B cell (primary cell): ENCODE data around the gene EXT2. TPM values are rescaled to one million over a fixed set of nuclear protein-coding genes. Genes with fewer than 3 reads are reported as not detected.

ENCODE experiments used
- ATAC-seq: fragments of 200-7000 bp; cut with Tn5 transposase; one replicate; pipeline ENCODE4 v1.10.0; 2021; ENCODE audit warnings: low read depth, mild to moderate bottlenecking, moderate number of reproducible peaks, moderate library complexity
- CTCF ChIA-PET: fragments of 350-600 bp; sonication (Branson Sonifier 250); formaldehyde crosslinking; loops from one replicate; lab custom pipeline; 2021; ENCODE audit warnings: antibody characterized with exemption, inconsistent platforms; lab: Charles Lee
- POLR2A ChIA-PET: fragments of 350-600 bp; sonication (Branson Sonifier 250); formaldehyde crosslinking; loops from one replicate; lab custom pipeline; 2021; ENCODE audit warnings: antibody characterized with exemption; lab: Charles Lee
- DNase-seq: peaks from one replicate; pipeline ENCODE4 v3.0.0; 2013
- H2AFZ ChIP-seq: 2 replicates; pipeline ENCODE4 v1.6.1; 2012; ENCODE audit warnings: mild to moderate bottlenecking, low read depth, low read length; ENCODE audit not compliant: insufficient read depth, poor library complexity, severe bottlenecking
- H3K27ac ChIP-seq, 2 donors: 1 replicate in 1 of 2; 2 replicates in 1 of 2; pipeline ENCODE4 v1.5.1; 2012 to 2013; ENCODE audit warnings: low read length in 2 of 2, mild to moderate bottlenecking in 2 of 2, moderate library complexity in 1 of 2
- H3K27me3 ChIP-seq, 4 experiments: fragments of 200-600 bp in 1 of 4; sonication (generic) in 1 of 4; replicated peaks in 1 of 4; 1 replicate in 2 of 4; 2 replicates in 2 of 4; pipeline versions ENCODE4 v1.6.1 to v1.7.0; 2013 to 2016; ENCODE audit warnings: low read length in 3 of 4, mild to moderate bottlenecking in 2 of 4, mixed read lengths in 1 of 4, moderate library complexity in 1 of 4; ENCODE audit not compliant: insufficient read depth in 4 of 4, control insufficient read depth in 3 of 4; ENCODE audit errors: control extremely low read depth in 1 of 4
- H3K36me3 ChIP-seq, 2 experiments: replicated peaks in 1 of 2; 1 replicate in 1 of 2; 2 replicates in 1 of 2; pipeline versions ENCODE4 v1.6.1 to v1.7.1; 2013; ENCODE audit warnings: low read length in 1 of 2; ENCODE audit not compliant: insufficient read depth in 2 of 2, control insufficient read depth in 1 of 2; ENCODE audit errors: control extremely low read depth in 1 of 2, extremely low read depth in 1 of 2
- H3K4me1 ChIP-seq, 2 donors: fragments of 200-600 bp in 1 of 2; sonication (generic) in 1 of 2; 1 replicate in 1 of 2; 2 replicates in 1 of 2; pipeline versions ENCODE4 v1.5.1 to v1.6.1; 2013 to 2017; ENCODE audit warnings: low read length in 2 of 2; ENCODE audit not compliant: control insufficient read depth in 2 of 2, insufficient read depth in 2 of 2
- H3K4me2 ChIP-seq: replicated peaks from 2 replicates; pipeline ENCODE3; 2012; ENCODE audit warnings: mild to moderate bottlenecking, low read depth, low read length; ENCODE audit not compliant: poor library complexity, severe bottlenecking
- H3K4me3 ChIP-seq, 5 experiments: fragments of 200-600 bp in 1 of 5; sonication (generic) in 1 of 5; 1 replicate in 3 of 5; 2 replicates in 2 of 5; pipeline versions ENCODE4 v1.5.1 to v1.7.0; 2011 to 2016; ENCODE audit warnings: low read length in 4 of 5, mild to moderate bottlenecking in 4 of 5, low read depth in 2 of 5, control low read depth in 1 of 5, moderate library complexity in 1 of 5; ENCODE audit not compliant: insufficient read depth in 1 of 5; ENCODE audit errors: control extremely low read depth in 1 of 5, extremely low read depth in 1 of 5
- H3K79me2 ChIP-seq: fragments of 200-600 bp; sonication (generic); one replicate; pipeline ENCODE4 v1.6.0; 2016; ENCODE audit warnings: low read length; ENCODE audit not compliant: control insufficient read depth, insufficient read depth
- H3K9ac ChIP-seq: fragments of 200-600 bp; sonication (generic); 2 replicates; pipeline ENCODE4 v1.6.1; 2017; ENCODE audit warnings: mild to moderate bottlenecking, low read length, moderate library complexity
- H3K9me3 ChIP-seq, 3 donors: one replicate each; pipeline versions ENCODE4 v1.6.1 to v1.7.1; 2013; ENCODE audit warnings: low read length in 2 of 3; ENCODE audit not compliant: control insufficient read depth in 2 of 3, insufficient read depth in 1 of 3; ENCODE audit errors: control extremely low read depth in 1 of 3
- H4K20me1 ChIP-seq: 2 replicates; pipeline ENCODE4 v1.6.0; 2012; ENCODE audit warnings: mild to moderate bottlenecking, low read length; ENCODE audit not compliant: insufficient read depth, control insufficient read depth, poor library complexity, severe bottlenecking
- H3K27ac Mint-ChIP-seq: one replicate; pipeline ENCODE4 v1.8.0; 2021; ENCODE audit warnings: mixed read lengths
- H3K27me3 Mint-ChIP-seq: one replicate; pipeline ENCODE4 v1.8.0; 2021; ENCODE audit warnings: mixed read lengths
- H3K4me1 Mint-ChIP-seq: one replicate; pipeline ENCODE4 v1.8.0; 2021; ENCODE audit warnings: mixed read lengths
- H3K4me3 Mint-ChIP-seq: one replicate; pipeline ENCODE4 v1.8.0; 2021; ENCODE audit warnings: mixed read lengths
- H3K9me3 Mint-ChIP-seq: one replicate; pipeline ENCODE4 v1.8.0; 2022; ENCODE audit warnings: mixed read lengths; ENCODE audit not compliant: insufficient read depth
- CTCF ChIP-seq: fragments of 200-600 bp; IDR thresholded peaks from one replicate; pipeline ENCODE4 v1.8.0; 2022; ENCODE audit warnings: antibody characterized with exemption, mild to moderate bottlenecking
- EZH2 ChIP-seq: IDR thresholded peaks from 2 replicates; pipeline ENCODE4 v1.6.1; 2012; ENCODE audit warnings: borderline replicate concordance, low read depth, mild to moderate bottlenecking, moderate library complexity, low read length; ENCODE audit not compliant: insufficient read depth, poor library complexity, severe bottlenecking
- WGBS: methylation state at CpG from one replicate; pipeline ENCODE4 v1.1.5; 2013; ENCODE audit warnings: missing lambda C conversion rate; ENCODE audit not compliant: insufficient coverage; 5-methylcytosine and 5-hydroxymethylcytosine counted together
- intact Hi-C: fragments of 100-400 bp; cut with micrococcal nuclease; formaldehyde crosslinking; loops from one replicate; pipeline ENCODE4 v1.10.0; 2022
- polyA plus RNA-seq: library from polyadenylated mRNA; depleted of rRNA; stranded (reverse); fragments of >200 nt; gene quantifications from 2 replicates; pipeline ENCODE4 v1.2.3, GENCODE V29; 2012
- total RNA-seq, 2 donors: library from RNA; stranded (reverse); fragments of 120-200 nt in 1 of 2; gene quantifications; 1 replicate in 1 of 2; 2 replicates in 1 of 2; pipeline versions ENCODE4 v1.2.3 to v1.2.4, GENCODE V29; 2013 to 2022

EXT2 gene
- total and polyA plus RNA-seq, 2 donors (not counting 1 experiment from before 2014, with no cell fraction given), result 11.0 to 27.8 TPM

DNA sequence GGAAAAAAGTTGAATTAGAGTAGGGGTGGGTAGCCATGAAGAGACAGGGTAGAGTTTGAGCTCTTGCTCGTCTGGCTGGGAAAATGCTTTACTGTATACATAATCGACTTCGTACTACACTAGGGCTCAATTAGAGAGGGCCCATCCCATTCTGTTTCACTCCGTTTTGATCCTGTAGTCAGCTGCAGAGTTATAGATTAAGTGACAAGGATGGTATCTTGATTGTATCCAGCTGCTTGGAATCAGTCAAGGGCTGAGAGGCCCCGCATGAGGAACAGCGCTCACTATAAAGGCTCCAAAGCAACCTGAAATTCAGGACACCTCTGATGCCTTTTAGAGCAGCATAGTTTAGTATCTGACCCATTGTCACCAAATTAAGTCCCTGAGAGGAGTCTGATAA lies 132.9 kb downstream of the EXT2 start:
- ATAC-seq (no peak), DNase-seq (no peak)
- Mint-ChIP-seq H3K9me3 (no peaks in the 10 kb centered on the region), H3K4me3 (no peak overlapping the region), H3K4me1 (peaks cover 4% of the 10 kb centered on the region), H3K27ac (no peak overlapping the region), H3K27me3 (no peaks in the 10 kb centered on the region)
- no peaks in the 10 kb centered on the region for H4K20me1 ChIP-seq
- POLR2A ChIA-PET, result no interaction called here
- intact Hi-C loops, result no loop called here
- H3K9me3 ChIP-seq, result no peaks in the 10 kb centered on the region
- H3K27me3 ChIP-seq, result no peaks in the 10 kb centered on the region
- WGBS, result 98% methylated on average over 5 of the region's 6 CpGs
- no peak overlapping the region for H3K9ac ChIP-seq
- CTCF ChIA-PET, result no interaction called here
- no peak overlapping the region for H2AFZ ChIP-seq
- no peaks in the 10 kb centered on the region for H3K79me2 ChIP-seq
- H3K4me3 ChIP-seq, result no peak overlapping the region
- H3K4me2 ChIP-seq, result no peak overlapping the region
- H3K36me3 ChIP-seq, result peaks cover 0 to 2% of the 10 kb centered on the region in 2 experiments
- no peak overlapping the region for H3K27ac ChIP-seq
- H3K4me1 ChIP-seq, result no peaks in the 10 kb centered on the region
- TF ChIP-seq CTCF (no peak), EZH2 (no peak)

- H3K9ac ChIP-seq, result no peak overlapping the region
- no peak overlapping the region for H2AFZ ChIP-seq
- POLR2A ChIA-PET, result no interaction called here
- H4K20me1 ChIP-seq, result no peaks in the 10 kb centered on the region
- H3K27me3 ChIP-seq, result no peaks in the 10 kb centered on the region
- H3K9me3 ChIP-seq, result no peaks in the 10 kb centered on the region
- CTCF ChIA-PET, result no interaction called here
- Mint-ChIP-seq H3K9me3 (no peaks in the 10 kb centered on the region), H3K27me3 (no peaks in the 10 kb centered on the region), H3K4me1 (peaks cover 4% of the 10 kb centered on the region), H3K4me3 (no peak overlapping the region), H3K27ac (no peak overlapping the region)
- no peak overlapping the region for H3K4me2 ChIP-seq
- TF ChIP-seq EZH2 (no peak), CTCF (no peak)
- H3K4me3 ChIP-seq, result no peak overlapping the region
- no peaks in the 10 kb centered on the region for H3K4me1 ChIP-seq
- no peak overlapping the region for H3K27ac ChIP-seq
- 100% methylated on average over 4 of the region's 4 CpGs for WGBS
- no peak for ATAC-seq
- DNase-seq, result no peak
- intact Hi-C loops, result no loop called here
- peaks cover 0 to 2% of the 10 kb centered on the region in 2 experiments for H3K36me3 ChIP-seq
- H3K79me2 ChIP-seq, result no peaks in the 10 kb centered on the region
Measured at GRCh38 chr11:44229098-44229497, 133.6 kb downstream of the EXT2 start.
